Sigmoid colon (tissue), 4 donors: ENCODE measurements around the gene CAMTA1.

Experiments
- CTCF ChIP-seq, 4 experiments: fragments of 450-650 bp in 3 of 4; fragments of 200-600 bp in 1 of 4; IDR thresholded peaks; one replicate each; pipeline ENCODE4 v1.5.1; 2016 to 2019; ENCODE audit warnings: antibody characterized with exemption in 4 of 4, mild to moderate bottlenecking in 3 of 4, moderate library complexity in 2 of 4
- EP300 ChIP-seq, 4 donors: sonication (generic); formaldehyde crosslinking; IDR thresholded peaks; one replicate each; pipeline ENCODE4 v1.6.1; 2017; ENCODE audit warnings: antibody characterized with exemption in 4 of 4
- POLR2A ChIP-seq, 2 donors: fragments of 450-650 bp; IDR thresholded peaks; one replicate each; pipeline ENCODE4 v1.6.1; 2016; ENCODE audit warnings: antibody characterized with exemption in 2 of 2, mild to moderate bottlenecking in 2 of 2, moderate library complexity in 2 of 2
- POLR2AphosphoS5 ChIP-seq, 4 donors: sonication (generic); formaldehyde crosslinking; IDR thresholded peaks; one replicate each; pipeline ENCODE4 v1.6.1; 2017; ENCODE audit warnings: antibody characterized with exemption in 4 of 4

GRCh38 chr1:7555391-7556185, 770.3 kb downstream of the CAMTA1 start:
- TF ChIP-seq EP300 (IDR thresholded peaks at IDR 0.05) (no peak), POLR2A (IDR thresholded peaks at IDR 0.05) (no peak), CTCF (IDR thresholded peaks at IDR 0.05) (no peak), POLR2AphosphoS5 (IDR thresholded peaks at IDR 0.05) (no peak)
